IPS DF 4.7 (cell line): ENCODE data around the gene SLC25A36.

Experiments
- DNase-seq: peaks from one replicate; pipeline ENCODE4 v3.0.0-alpha.2; 2013; ENCODE audit warnings: low spot score; ENCODE audit errors: extremely low read depth

Gene SLC25A36, protein sequence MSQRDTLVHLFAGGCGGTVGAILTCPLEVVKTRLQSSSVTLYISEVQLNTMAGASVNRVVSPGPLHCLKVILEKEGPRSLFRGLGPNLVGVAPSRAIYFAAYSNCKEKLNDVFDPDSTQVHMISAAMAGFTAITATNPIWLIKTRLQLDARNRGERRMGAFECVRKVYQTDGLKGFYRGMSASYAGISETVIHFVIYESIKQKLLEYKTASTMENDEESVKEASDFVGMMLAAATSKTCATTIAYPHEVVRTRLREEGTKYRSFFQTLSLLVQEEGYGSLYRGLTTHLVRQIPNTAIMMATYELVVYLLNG

DNA sequence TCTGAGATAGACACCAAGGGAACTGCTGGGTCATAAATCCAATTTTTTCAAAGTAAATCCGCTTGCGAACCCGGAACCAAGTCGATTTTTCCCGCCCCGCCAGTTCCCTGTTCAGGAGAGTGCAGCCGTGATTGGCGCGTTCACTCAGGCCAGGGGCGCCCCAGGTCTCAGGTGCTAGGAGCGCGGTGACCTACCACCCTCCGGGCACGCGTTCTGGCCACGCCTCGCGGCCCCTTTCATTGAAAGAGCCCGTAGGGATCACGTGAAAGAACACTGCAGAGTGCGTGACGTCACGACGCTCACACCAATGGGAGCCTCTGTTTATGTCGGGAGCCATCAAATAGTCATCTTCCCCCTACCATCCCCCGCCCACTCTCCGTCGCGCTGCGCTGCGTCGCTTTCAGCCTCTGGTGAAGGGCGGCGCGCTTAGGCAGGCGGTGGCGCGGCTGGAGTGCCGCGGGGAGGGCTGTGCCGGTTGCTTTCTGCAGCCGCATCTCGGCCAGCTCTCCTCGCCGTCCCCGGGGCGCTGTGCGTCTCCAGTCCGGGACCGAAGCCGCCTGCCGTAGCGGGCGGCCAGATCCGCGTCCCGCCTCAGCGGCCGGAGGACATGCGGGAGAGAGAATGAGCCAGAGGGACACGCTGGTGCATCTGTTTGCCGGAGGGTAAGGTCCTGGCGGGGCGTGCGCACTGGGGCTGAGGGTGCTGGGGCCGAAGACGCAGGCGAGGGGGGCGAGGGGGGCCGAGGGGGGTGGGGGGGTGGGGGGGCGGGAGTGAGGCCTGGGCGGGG is at the start of gene SLC25A36:
SLC25A36 (plus strand) TSS at position 403 of the 787 bp plus-strand sequence; CDS start at position 622, 219 bp downstream.
- DNase-seq: peak; percentile 100

DNA sequence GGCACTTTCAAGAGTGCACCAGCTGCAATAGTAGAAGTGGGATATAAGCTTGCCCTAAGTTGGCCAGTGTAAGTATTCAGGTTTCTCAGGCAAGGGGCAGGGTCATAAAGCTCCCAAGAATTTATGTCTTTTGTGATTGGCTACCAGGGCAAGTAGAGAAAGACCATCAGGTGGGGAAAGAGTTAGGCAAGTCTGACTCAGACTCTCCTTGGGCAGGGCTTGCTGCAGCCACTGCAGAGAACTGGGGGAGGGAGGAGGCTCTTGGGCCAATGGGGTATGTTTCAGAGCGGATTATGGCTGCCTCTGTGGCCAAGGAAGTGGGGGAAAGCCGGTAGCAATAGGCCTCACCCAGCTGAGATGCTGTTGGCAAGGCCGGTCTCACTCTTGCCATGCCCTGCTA is 44.6 kb upstream of the SLC25A36 start:
- DNase-seq: no peak

DNA sequence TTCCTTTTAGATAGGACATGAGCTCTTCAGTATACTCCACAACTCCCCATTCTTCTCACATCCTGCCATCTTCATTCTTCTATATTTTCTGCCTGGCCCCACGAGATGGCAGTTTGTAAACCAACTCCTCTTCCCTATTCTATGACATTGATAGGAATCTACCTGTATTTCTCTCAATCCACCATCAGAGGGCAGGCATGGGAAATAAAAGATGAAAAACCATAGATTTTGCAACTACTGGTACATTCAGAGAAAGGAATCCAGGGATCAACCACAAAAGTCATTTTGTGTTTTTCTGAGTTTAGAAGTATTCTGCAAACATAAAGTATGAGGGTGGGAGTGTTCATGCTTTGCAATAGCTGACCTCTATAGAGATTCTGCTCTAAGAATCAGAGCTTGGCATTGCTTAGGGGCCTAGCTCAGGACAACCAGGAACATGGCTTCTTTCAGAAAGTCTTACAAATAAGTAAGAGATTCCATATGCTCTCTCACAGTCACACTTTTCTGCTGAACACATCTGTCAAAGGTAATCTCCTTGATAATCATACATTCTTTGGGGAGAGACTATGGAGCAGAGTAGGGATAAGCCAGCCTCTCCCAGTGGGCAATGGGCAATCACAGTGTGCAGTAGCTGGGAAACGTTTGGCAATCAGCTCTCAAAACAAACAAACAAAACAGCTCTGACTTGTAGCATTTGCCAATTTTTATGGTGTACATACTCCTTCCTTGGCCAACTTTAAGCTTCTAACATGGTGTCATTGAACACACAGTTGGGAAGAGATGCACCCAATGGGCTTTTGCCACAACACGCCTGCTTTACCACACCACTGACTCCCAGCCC is 43.1 kb upstream of the SLC25A36 start:
- peak; percentile 7 for DNase-seq

- no peak for DNase-seq
Observed at GRCh38 chr3:140899363-140899762, 42.3 kb upstream of the SLC25A36 start.

- no peak for DNase-seq
Observed at GRCh38 chr3:140902791-140903190, 38.8 kb upstream of the SLC25A36 start.

DNA sequence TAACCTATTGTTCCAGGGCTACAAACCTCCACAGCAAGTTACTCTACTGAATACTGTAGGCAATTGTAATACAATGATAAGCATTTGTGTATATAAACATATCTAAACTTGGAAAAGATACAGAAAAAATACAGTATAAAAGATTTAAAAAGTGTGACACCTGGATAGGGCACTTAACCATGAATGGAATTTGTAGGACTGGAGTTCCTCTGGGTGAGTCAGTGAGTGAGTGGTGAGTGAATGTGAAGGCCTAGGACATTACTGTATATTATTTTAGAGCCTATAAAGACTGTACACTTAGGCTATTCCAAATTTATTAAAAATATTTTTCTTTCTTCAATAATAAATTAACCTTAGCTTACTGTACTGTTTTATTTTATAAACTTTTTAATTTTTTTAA is 38.4 kb upstream of the SLC25A36 start:
- no peak for DNase-seq

- DNase-seq: no peak
Observed at GRCh38 chr3:140904521-140904920, 37.1 kb upstream of the SLC25A36 start.

DNA sequence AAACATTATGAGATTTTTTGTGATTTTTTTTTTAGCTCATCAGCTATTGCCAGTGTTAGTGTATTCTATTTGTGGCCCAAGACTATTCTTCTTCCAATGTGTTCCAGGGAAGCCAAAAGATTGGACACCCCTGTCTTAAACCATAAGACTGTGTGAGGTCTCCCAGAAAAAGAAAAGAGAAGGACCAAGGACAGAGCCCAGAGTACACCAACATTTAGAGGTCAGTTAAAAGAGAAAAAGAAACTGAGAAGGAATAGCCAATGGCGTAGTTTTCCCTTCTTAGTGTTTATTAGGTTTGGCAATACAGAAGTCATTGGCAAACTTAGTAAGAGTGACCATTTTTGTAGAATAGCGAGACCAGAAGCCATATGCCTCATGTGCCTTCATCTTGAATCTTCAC is 36.1 kb upstream of the SLC25A36 start:
- no peak for DNase-seq

GRCh38 chr3:140906785-140907184 is 34.9 kb upstream of the SLC25A36 start:
- DNase-seq: no peak

GRCh38 chr3:140910860-140911259 is 30.8 kb upstream of the SLC25A36 start:
- peak; percentile 22 for DNase-seq

DNA sequence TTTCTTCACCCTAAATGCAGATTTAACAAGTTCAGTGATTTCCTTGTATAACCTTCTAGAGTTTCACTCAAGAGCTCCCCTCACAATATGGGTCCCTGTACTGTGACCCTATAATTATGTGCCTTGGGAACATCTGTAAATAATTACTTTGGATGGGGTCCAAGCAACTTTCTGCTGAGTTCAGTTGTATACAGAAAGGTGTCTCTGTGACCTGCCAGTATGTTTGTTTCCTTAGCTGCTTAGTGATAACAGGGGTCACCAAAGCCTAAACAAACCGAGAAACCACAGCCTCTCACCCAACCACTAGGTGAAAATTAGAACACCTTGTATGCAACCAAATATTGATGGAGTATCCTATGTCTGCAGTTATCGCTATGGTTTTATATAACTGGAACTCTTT is 29.8 kb upstream of the SLC25A36 start:
- DNase-seq: no peak

DNA sequence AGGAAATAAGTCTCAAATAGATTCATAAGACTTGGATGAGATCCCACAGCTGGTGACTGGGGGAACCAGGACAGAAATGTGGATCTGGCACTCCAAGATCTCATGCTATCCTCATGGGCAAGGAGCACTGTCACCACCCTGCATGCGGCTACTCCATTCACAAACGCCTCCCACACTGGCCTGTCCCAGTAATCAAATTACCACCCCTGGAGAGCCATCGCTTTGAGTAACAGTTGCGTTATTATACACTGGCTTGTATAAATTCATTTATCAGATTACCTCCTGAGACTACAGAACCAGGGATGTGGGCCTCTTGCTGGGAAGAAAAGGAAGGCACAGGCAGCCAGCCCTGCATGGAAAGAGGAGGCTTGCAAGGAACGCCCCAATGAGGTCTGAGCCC is 27.9 kb upstream of the SLC25A36 start:
- DNase-seq: no peak

- no peak for DNase-seq
Observed at GRCh38 chr3:140914384-140914945, 27.2 kb upstream of the SLC25A36 start.

- DNase-seq: no peak
Observed at GRCh38 chr3:140916603-140917002, 25.0 kb upstream of the SLC25A36 start.

GRCh38 chr3:140917772-140918171 is 23.9 kb upstream of the SLC25A36 start:
- no peak for DNase-seq

GRCh38 chr3:140920029-140920428 is 21.6 kb upstream of the SLC25A36 start:
- no peak for DNase-seq

DNA sequence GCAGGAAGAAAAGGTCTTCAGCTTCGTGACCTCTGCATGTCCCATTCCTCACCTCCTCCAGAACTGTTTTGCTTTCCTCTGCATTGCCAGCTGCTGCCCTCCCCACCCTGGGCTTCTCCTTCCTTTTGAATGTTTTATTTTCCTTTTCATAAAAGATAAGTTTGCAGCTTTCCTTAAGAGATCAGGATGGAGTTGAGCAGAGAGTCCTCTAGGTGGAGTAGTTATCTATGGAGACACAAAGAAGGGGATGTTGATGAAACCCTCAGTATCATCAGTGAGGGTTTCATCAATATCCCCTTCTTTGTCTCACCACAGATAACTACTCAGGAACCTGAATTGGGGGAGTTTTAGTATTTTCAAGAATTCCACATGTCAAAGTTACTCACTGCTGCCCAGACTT is 19.0 kb upstream of the SLC25A36 start:
- no peak for DNase-seq

DNA sequence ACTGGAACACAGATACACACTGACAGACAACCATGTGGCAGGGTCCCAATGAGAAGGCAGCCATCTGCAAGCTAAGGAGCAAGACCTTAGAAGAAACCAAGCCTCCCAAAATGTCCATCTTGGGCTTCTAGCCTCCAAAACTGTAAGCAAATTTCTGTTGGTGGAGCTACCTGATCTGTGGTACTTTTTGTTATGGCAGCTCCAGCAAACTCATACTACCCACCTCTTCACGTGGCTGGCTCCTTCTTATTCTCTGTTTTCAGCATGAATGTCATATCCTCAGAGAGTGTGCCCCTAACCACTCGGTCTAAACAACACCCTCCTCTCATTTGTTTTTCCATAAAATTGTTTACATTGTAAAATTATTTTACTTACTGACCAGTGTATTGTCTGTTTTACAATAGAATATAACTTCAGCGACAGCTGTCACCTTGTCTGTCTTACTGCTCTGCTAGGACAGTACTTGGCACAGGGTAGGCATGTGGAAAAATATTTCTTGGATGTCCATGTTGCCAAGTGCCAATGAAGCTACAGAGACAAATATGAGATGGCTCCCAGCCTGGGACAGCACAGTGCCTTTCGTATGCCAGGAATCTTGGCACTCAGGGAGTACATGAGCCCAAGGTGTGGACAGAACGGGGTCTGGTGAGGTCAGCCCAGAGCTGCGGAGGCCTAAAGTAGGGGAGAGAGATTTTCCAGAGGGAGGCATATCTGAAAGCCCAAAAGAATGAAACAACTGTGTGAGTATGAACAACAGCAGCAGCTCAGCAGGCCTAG is 17.4 kb upstream of the SLC25A36 start:
- no peak for DNase-seq

- no peak for DNase-seq
Observed at GRCh38 chr3:140927279-140928069, 14.2 kb upstream of the SLC25A36 start.

GRCh38 chr3:140929446-140929845 is 12.2 kb upstream of the SLC25A36 start:
- no peak for DNase-seq
